NCI-H1694 treated with DMSO at 0.1 percent for 48 hours (cell line): ENCODE measurements around the gene SNTB2.
"Not testable (repeated sequence)": the region's sequence is repeated elsewhere in the genome, so short reads cannot be mapped to it uniquely, and the experiment has no call there.

Source experiments
- DNase-seq: peaks from one replicate; lab custom pipeline; 2025; lab: John Stamatoyannopoulos, UW

Gene SNTB2

GRCh38 chr16:69291657-69292056, 104.7 kb downstream of the SNTB2 start:
- not testable (repeated sequence) for DNase-seq

GRCh38 chr16:69293401-69293800, 106.4 kb downstream of the SNTB2 start:
- no peak for DNase-seq

- no peak for DNase-seq
These were observed 107.1 kb downstream of the SNTB2 start for GRCh38 chr16:69294051-69294450.

GRCh38 chr16:69296771-69297170, 109.8 kb downstream of the SNTB2 start:
- DNase-seq, result not testable (repeated sequence)

- no peak for DNase-seq
These were observed 111.3 kb downstream of the SNTB2 start for GRCh38 chr16:69298261-69298660.

- no peak for DNase-seq
These were observed 114.2 kb downstream of the SNTB2 start for GRCh38 chr16:69301187-69301586.

GRCh38 chr16:69301861-69302260, 114.9 kb downstream of the SNTB2 start:
- DNase-seq, result no peak

- DNase-seq, result no peak
These were observed 115.3 kb downstream of the SNTB2 start for GRCh38 chr16:69302301-69302700.

GRCh38 chr16:69306031-69306430, 119.1 kb downstream of the SNTB2 start:
- DNase-seq, result peak; percentile 28

GRCh38 chr16:69307091-69307490, 120.1 kb downstream of the SNTB2 start:
- DNase-seq, result no peak

- DNase-seq, result no peak
These were observed 120.9 kb downstream of the SNTB2 start for GRCh38 chr16:69307856-69308255.

GRCh38 chr16:69309316-69309715, 122.4 kb downstream of the SNTB2 start:
- no peak for DNase-seq

- peak; percentile 87 for DNase-seq
These were observed 123.9 kb downstream of the SNTB2 start, which contains the start of gene VPS4A for GRCh38 chr16:69310653-69311532. Gene VPS4A (plus strand): TSS chr16:69311350. CDS start chr16:69311512, 162 bp downstream.

- DNase-seq, result no peak
These were observed 124.8 kb downstream of the SNTB2 start for GRCh38 chr16:69311533-69312387.

GRCh38 chr16:69313469-69313868, 126.5 kb downstream of the SNTB2 start:
- peak; percentile 3 for DNase-seq

GRCh38 chr16:69314534-69314933, 127.6 kb downstream of the SNTB2 start:
- no peak for DNase-seq

GRCh38 chr16:69315486-69316311, 128.7 kb downstream of the SNTB2 start:
- no peak for DNase-seq

GRCh38 chr16:69316595-69317034, 129.7 kb downstream of the SNTB2 start:
- no peak for DNase-seq

- DNase-seq, result no peak
These were observed 131.4 kb downstream of the SNTB2 start for GRCh38 chr16:69318177-69318910.

GRCh38 chr16:69318911-69319289, 131.9 kb downstream of the SNTB2 start:
- no peak for DNase-seq

GRCh38 chr16:69319381-69319780, 132.4 kb downstream of the SNTB2 start:
- no peak for DNase-seq
